Esophagus muscularis mucosa (tissue), 3 donors: ENCODE results near the gene NT5DC2.

Source experiments
- CTCF ChIP-seq, 3 experiments: fragments of 200-600 bp in 2 of 3; fragments of 450-650 bp in 1 of 3; sonication (generic) in 2 of 3; IDR thresholded peaks; one replicate each; pipeline ENCODE4 v1.5.1; 2017 to 2019; ENCODE audit warnings: antibody characterized with exemption in 3 of 3, mild to moderate bottlenecking in 2 of 3, moderate library complexity in 1 of 3
- EP300 ChIP-seq: sonication (generic); formaldehyde crosslinking; IDR thresholded peaks from one replicate; pipeline ENCODE4 v1.6.1; 2017; ENCODE audit warnings: antibody characterized with exemption

GRCh38 chr3:52520716-52521487, 12.8 kb downstream of the NT5DC2 start:
- TF ChIP-seq EP300 (no peak), CTCF (IDR thresholded peaks at IDR 0.05) (no peak)
